Large intestine (tissue), 3 donors: ENCODE results near the gene GBP4. TPM values are rescaled to one million over a fixed set of nuclear protein-coding genes. Genes with fewer than 3 reads are reported as not detected.

Experiments
- DNase-seq, 2 donors: peaks; one replicate each; pipeline versions ENCODE4 v3.0.0 to v3.0.0-alpha.2; 2013
- H3K27ac ChIP-seq: one replicate; pipeline ENCODE4 v1.5.1; 2013; ENCODE audit warnings: low read length
- H3K27me3 ChIP-seq: 2 replicates; pipeline ENCODE4 v1.6.1; 2013; ENCODE audit warnings: low read length; ENCODE audit not compliant: control insufficient read depth, insufficient read depth
- H3K36me3 ChIP-seq: 2 replicates; pipeline ENCODE4 v1.6.1; 2013; ENCODE audit warnings: low read length; ENCODE audit not compliant: control insufficient read depth, insufficient read depth
- H3K4me1 ChIP-seq: one replicate; pipeline ENCODE4 v1.6.1; 2013; ENCODE audit warnings: low read length; ENCODE audit not compliant: control insufficient read depth, insufficient read depth
- H3K4me3 ChIP-seq: one replicate; pipeline ENCODE4 v1.5.1; 2013; ENCODE audit warnings: low read length
- H3K9me3 ChIP-seq: one replicate; pipeline ENCODE4 v1.6.1; 2013; ENCODE audit warnings: mild to moderate bottlenecking, low read depth, low read length, moderate library complexity; ENCODE audit not compliant: control insufficient read depth
- WGBS: methylation state at CpG from one replicate; pipeline ENCODE4 v1.1.5; 2013; ENCODE audit warnings: low lambda C conversion rate; ENCODE audit not compliant: insufficient coverage; 5-methylcytosine and 5-hydroxymethylcytosine counted together
- polyA plus RNA-seq: library from polyadenylated mRNA; unstranded; fragments of 120-200 nt; gene quantifications from one replicate; pipeline ENCODE4 v1.2.1, GENCODE V29; 2013

The GBP4 gene
- polyA plus RNA-seq, 1 donor = 8.9 TPM

DNA sequence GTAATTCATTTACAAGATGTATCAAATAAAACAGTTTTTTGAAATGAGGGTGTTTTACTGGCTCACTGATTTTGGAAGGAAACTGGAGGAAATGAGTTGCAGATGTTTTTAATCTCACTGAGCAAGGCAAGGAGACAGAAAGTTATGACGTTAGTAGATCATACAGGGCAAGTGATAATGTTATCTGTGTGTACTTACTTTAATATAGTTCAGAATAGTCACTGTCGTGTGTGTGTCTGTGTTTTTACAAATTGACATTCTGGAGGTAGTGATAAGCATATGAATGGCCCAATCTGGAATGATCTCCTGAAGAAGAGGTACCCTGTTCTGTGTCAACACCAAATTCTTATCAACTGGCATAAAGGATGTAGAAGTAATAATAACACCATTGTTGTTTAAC lies 1.9 kb upstream of the GBP4 start:
- no peak overlapping the region for H3K4me3 ChIP-seq
- H3K36me3 ChIP-seq = no peaks in the 10 kb centered on the region
- peaks cover 3% of the 10 kb centered on the region for H3K27me3 ChIP-seq
- peaks cover 6% of the 10 kb centered on the region for H3K9me3 ChIP-seq
- WGBS = no CpG with 5 or more reads among the region's 2 CpGs
- no peaks in the 10 kb centered on the region for H3K4me1 ChIP-seq
- DNase-seq = peak in 1 of 2 donors; percentile 24
- H3K27ac ChIP-seq = no peak overlapping the region

DNA sequence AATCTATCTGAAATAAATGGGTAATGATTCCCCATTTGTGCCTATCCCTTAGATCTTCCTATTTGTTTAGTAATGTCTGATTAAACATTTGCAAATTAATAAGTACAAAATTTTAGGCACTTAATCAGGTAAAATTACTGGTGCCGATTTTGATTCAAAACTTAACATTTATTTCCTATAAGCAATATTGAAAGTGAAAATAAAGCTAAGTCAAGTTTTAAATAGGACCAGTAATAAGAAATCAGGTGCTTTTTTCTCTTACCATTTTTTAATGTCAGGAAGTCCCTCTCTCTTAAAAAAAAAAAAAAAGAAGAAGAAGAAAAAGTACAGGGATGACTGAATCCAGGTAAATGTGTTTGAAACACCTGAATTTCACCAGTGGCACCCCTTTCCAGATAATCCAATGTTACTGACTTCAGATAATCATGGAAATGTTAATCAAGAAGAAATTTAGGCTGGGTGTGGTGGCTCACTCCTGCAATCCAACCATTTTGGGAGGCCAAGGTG lies 836 bp upstream of the GBP4 start:
- Histone ChIP-seq H3K36me3 (no peaks in the 10 kb centered on the region), H3K4me3 (peak overlapping the region; percentile 53), H3K9me3 (no peaks in the 10 kb centered on the region), H3K27me3 (peaks cover 3% of the 10 kb centered on the region), H3K4me1 (no peaks in the 10 kb centered on the region), H3K27ac (peak overlapping the region; percentile 69)
- WGBS = 100% methylated on average over 1 of the region's 1 CpG
- DNase-seq = no peak

DNA sequence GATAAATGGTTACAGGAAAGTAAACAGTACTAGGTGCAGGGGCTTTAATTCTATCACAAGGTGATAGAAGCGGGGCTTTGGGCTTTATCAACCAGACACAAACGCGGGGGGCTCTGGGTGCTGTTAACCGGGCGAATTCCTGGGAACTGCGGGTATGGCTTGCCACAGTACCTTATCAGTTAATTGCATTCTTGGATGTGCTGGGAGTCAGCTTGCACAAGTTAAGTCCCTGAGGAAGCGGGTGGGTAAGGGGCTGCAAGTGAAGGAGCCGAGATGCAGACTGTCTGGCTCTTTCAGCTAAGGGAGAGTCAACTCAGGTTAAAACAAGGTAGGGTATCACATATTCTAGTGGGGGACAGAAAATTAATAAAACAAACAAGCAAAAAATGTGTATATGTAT lies 661 bp downstream of the GBP4 start:
- WGBS = no CpG with 5 or more reads among the region's 8 CpGs
- no peaks in the 10 kb centered on the region for H3K36me3 ChIP-seq
- peaks cover 3% of the 10 kb centered on the region for H3K27me3 ChIP-seq
- H3K9me3 ChIP-seq = no peaks in the 10 kb centered on the region
- peak overlapping the region; percentile 53 for H3K4me3 ChIP-seq
- DNase-seq = peak in 1 of 2 donors; percentile 10
- no peaks in the 10 kb centered on the region for H3K4me1 ChIP-seq
- peak overlapping the region; percentile 69 for H3K27ac ChIP-seq

DNA sequence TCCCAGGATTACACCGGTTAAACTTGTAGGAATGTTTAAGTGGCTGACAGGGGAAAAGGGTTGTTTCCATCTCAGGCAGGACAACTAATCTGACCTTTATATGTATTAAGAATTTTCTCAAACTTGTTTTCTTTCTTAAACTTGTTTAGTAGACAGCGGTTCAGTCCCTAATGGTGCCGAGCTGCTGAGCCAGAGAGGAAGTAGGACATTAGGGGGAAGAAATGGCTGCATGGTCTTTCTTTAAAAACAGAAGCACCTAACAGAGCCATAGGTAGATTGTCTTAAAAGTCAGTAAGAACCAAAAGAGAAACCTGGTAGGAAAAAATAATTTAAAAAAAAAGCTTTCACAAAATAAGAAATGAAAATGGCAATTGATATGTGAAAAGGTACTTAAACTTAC lies 3.3 kb downstream of the GBP4 start:
- Histone ChIP-seq H3K27me3 (peaks cover 3% of the 10 kb centered on the region), H3K36me3 (no peaks in the 10 kb centered on the region), H3K27ac (no peak overlapping the region), H3K4me1 (no peaks in the 10 kb centered on the region), H3K9me3 (no peaks in the 10 kb centered on the region), H3K4me3 (no peak overlapping the region)
- no peak for DNase-seq
- no CpG with 5 or more reads among the region's 3 CpGs for WGBS

DNA sequence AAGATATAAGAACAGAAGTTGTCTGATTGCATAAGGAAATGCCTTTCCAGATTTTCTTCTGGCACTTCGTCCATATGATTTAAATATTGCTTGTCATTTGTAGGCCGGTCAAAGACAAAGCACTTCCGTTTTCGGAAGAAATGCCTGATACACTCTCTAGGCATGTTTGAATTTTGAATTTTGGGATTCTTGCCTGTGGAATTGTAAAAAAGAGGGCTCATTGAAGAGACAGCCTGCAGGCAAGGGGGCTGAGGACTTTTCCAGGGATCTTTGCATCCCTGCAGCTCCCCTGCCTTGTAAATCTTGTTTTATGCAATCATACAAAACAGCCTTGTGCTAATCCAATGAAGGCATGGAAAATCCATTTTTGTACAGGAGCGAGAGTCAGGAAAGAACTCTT lies 7.4 kb downstream of the GBP4 start:
- WGBS = 92% methylated on average over 2 of the region's 5 CpGs
- peaks cover 4% of the 10 kb centered on the region for H3K36me3 ChIP-seq
- H3K27ac ChIP-seq = no peak overlapping the region
- no peak overlapping the region for H3K4me3 ChIP-seq
- no peaks in the 10 kb centered on the region for H3K9me3 ChIP-seq
- H3K4me1 ChIP-seq = no peaks in the 10 kb centered on the region
- DNase-seq = no peak
- H3K27me3 ChIP-seq = no peaks in the 10 kb centered on the region

DNA sequence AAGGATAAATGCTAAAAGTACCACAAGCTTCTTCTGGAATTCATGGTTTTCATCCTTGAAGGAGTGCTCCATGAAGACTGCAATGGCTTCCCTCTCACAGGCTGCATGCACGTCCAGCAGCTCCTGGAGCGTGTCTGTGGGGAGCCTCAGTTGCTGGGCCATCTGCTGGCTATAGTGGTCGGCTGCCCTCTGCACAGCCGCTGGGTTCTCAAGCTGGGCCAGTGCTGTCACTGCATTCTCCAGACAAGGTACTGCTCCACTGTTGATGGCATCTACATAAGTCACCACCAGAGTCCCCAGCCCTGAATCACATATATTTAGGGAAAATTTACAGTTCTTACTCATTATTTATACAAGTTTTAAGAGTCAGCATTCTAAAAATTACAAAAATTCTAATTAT lies 8.7 kb downstream of the GBP4 start:
- Histone ChIP-seq H3K9me3 (no peaks in the 10 kb centered on the region), H3K27ac (no peak overlapping the region), H3K36me3 (peaks cover 12% of the 10 kb centered on the region), H3K27me3 (no peaks in the 10 kb centered on the region), H3K4me3 (no peak overlapping the region), H3K4me1 (no peaks in the 10 kb centered on the region)
- WGBS = no CpG with 5 or more reads among the region's 4 CpGs
- DNase-seq = no peak

DNA sequence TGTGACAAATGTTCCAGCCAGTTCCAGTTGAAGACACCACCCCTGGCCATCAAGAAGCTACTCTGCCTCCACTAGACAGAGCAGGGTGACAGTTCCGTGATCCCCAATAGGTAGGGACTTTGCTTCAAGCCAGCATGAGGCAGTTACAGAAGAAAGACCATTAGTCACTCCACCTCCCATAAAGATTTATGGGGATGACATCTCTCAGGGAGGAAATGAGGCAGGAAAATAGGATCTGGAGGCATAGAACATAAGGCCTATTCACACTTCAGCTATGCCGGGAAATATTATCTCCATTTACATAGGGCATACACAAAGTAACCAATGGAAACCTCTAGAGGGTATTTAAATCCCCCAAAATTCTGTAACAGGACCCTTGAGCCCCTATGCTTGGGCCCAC lies 19.4 kb downstream of the GBP4 start:
- no peaks in the 10 kb centered on the region for H3K4me1 ChIP-seq
- H3K4me3 ChIP-seq = no peak overlapping the region
- DNase-seq = peak in 1 of 2 donors; percentile 14
- peaks cover 2% of the 10 kb centered on the region for H3K36me3 ChIP-seq
- H3K27me3 ChIP-seq = no peaks in the 10 kb centered on the region
- H3K27ac ChIP-seq = no peak overlapping the region
- no CpG with 5 or more reads among the region's 2 CpGs for WGBS
- H3K9me3 ChIP-seq = no peaks in the 10 kb centered on the region

DNA sequence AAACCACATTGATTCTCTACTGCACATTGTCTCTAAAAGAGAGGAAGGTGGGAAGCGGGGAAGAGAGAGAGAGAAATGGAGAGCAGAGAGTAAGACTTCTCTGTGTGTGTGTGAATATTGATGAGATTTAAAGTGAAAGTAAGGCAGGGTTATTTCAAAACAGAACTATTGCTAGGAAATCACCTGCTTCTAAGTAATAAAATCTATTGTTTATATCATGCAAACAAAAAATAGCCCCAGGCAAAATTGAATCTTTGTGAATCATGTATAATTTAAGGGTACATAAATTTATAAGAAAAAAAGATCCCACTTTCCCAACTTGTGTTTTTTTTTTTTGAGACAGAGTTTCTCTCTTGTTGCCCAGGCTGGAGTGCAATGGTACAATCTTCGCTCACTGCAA lies 21.8 kb downstream of the GBP4 start:
- WGBS = 100% methylated on average over 1 of the region's 2 CpGs
- no peaks in the 10 kb centered on the region for H3K27me3 ChIP-seq

DNA sequence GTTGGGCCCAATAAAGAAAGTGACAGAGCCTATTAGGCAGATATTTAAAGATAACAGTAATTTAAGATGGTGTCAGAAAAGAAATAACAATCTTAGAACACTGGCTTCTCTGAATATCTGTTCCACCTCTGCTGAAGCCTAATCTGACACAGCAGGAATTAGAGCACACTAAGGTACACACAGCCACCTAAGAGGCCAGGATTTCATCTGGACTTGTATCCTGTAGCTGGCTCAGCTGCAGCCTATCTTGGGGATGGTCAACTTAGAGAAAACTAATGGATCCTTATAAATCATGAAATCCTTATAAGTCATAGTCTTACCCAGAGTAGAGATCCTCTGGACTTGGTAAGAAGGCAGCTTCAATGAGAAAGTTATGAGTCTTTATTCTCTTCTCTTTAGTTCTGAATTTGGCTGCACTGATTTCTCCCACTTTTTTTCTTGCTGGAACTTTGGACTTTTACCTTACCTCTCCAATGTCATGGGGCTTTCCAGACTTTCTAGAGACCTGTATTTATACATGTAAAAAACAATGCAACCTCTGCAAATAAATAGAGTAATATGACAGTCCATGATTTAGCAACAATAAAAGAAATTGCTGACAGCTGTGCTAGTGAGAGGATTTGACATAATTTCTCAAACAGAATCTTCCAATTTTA lies 23.0 kb downstream of the GBP4 start, which contains the start of gene GBP7:
TSS of gene GBP7 (minus strand) at position 403 of the 656 bp plus-strand sequence. CDS start 4,068 bp downstream, outside the sequence.
- Histone ChIP-seq H3K27ac (no peak within 1 kb of the TSS), H3K4me3 (no peak within 1 kb of the TSS), H3K4me1 (no peaks in the 10 kb centered on the region), H3K36me3 (no peaks in the 10 kb centered on the region), H3K9me3 (no peaks in the 10 kb centered on the region), H3K27me3 (no peaks in the 10 kb centered on the region)
- peak; percentile 5 to 51 for DNase-seq

More for the DNA sequence above, 21.8 kb downstream of the GBP4 start:
- no peaks in the 10 kb centered on the region for H3K9me3 ChIP-seq
- H3K4me1 ChIP-seq = no peaks in the 10 kb centered on the region
- DNase-seq = no peak
- H3K4me3 ChIP-seq = no peak overlapping the region
- no peak overlapping the region for H3K27ac ChIP-seq
- no peaks in the 10 kb centered on the region for H3K36me3 ChIP-seq

DNA sequence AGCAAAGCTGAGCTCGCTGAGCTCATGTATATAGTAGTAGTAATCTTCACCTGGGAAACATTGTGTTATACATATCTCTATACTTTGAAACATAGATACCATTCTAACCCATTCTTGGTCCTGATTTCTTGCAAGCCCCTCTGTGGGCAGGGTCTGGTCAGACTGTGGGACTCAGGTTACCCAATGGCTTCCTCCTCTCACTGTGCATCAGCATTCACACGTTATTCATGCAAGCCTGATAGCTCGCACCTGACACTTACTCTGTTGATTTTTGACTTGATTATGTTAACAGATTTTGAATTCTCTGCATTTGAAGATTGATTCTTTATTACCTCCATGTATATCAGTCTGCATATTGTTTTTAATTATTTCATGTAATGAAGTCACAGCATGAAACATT lies 24.3 kb downstream of the GBP4 start:
- H3K36me3 ChIP-seq = no peaks in the 10 kb centered on the region
- DNase-seq = no peak
- no peaks in the 10 kb centered on the region for H3K9me3 ChIP-seq
- no peaks in the 10 kb centered on the region for H3K27me3 ChIP-seq
- no peaks in the 10 kb centered on the region for H3K4me1 ChIP-seq
- no peak overlapping the region for H3K4me3 ChIP-seq
- 100% methylated on average over 2 of the region's 3 CpGs for WGBS
- no peak overlapping the region for H3K27ac ChIP-seq
